ENCODE results near the gene TRIM73.
"Not testable (repeated sequence)": the region's sequence is repeated elsewhere in the genome, so short reads cannot be mapped to it uniquely, and the experiment has no call there.

- TF ChIP-seq, protein P1, sequence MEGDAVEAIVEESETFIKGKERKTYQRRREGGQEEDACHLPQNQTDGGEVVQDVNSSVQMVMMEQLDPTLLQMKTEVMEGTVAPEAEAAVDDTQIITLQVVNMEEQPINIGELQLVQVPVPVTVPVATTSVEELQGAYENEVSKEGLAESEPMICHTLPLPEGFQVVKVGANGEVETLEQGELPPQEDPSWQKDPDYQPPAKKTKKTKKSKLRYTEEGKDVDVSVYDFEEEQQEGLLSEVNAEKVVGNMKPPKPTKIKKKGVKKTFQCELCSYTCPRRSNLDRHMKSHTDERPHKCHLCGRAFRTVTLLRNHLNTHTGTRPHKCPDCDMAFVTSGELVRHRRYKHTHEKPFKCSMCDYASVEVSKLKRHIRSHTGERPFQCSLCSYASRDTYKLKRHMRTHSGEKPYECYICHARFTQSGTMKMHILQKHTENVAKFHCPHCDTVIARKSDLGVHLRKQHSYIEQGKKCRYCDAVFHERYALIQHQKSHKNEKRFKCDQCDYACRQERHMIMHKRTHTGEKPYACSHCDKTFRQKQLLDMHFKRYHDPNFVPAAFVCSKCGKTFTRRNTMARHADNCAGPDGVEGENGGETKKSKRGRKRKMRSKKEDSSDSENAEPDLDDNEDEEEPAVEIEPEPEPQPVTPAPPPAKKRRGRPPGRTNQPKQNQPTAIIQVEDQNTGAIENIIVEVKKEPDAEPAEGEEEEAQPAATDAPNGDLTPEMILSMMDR (IDR thresholded peaks at IDR 0.05; ENCODE audit: extremely low read depth in 1 of 2, insufficient read depth in 1 of 2, low read depth in 1 of 2, low read length in 2 of 2), result peak; percentile 7 to 25
- TF ChIP-seq POLR2A (IDR thresholded peaks at IDR 0.05; ENCODE audit: low read depth, low read length); JUN (IDR thresholded peaks at IDR 0.05; ENCODE audit: borderline replicate concordance, insufficient read depth, insufficient read length, low read depth); POLR2AphosphoS5 (IDR thresholded peaks at IDR 0.05; ENCODE audit: insufficient read depth, low read depth, low read length): not testable (repeated sequence)
Measured at GRCh38 chr7:75452494-75452955, 57.1 kb downstream of the TRIM73 start.
